Parathyroid adenoma (tissue), 2 donors: ENCODE measurements around the gene B3GNT5.

ENCODE experiments used
- H2AFZ ChIP-seq: fragments of 300-600 bp; sonication (generic); one replicate; pipeline ENCODE4 v1.7.0; 2017; ENCODE audit warnings: antibody characterized with exemption, mild to moderate bottlenecking
- H3K27ac ChIP-seq: fragments of 300-600 bp; sonication (generic); one replicate; pipeline ENCODE4 v1.7.0; 2017
- H3K27me3 ChIP-seq: fragments of 300-600 bp; sonication (generic); one replicate; pipeline ENCODE4 v1.7.0; 2017; ENCODE audit warnings: low read length; ENCODE audit not compliant: control insufficient read depth, insufficient read depth
- H3K36me3 ChIP-seq: fragments of 300-600 bp; sonication (generic); one replicate; pipeline ENCODE4 v1.7.0; 2017; ENCODE audit warnings: low read length; ENCODE audit not compliant: control insufficient read depth, insufficient read depth
- H3K4me1 ChIP-seq: fragments of 300-600 bp; sonication (generic); one replicate; pipeline ENCODE4 v1.7.0; 2017; ENCODE audit warnings: control low read depth
- H3K4me2 ChIP-seq: fragments of 300-600 bp; sonication (generic); one replicate; pipeline ENCODE4 v1.7.0; 2017; ENCODE audit warnings: low read length
- H3K4me3 ChIP-seq: fragments of 300-600 bp; sonication (generic); one replicate; pipeline ENCODE4 v1.7.0; 2017; ENCODE audit warnings: low read depth, low read length
- H3K79me2 ChIP-seq: fragments of 300-600 bp; sonication (generic); one replicate; pipeline ENCODE4 v1.7.0; 2017; ENCODE audit warnings: control low read depth
- H3K9ac ChIP-seq: fragments of 300-600 bp; sonication (generic); one replicate; pipeline ENCODE4 v1.7.0; 2017; ENCODE audit warnings: mild to moderate bottlenecking
- H3K9me3 ChIP-seq: fragments of 300-600 bp; sonication (generic); one replicate; pipeline ENCODE4 v1.7.0; 2017; ENCODE audit warnings: low read length; ENCODE audit not compliant: control insufficient read depth
- CTCF ChIP-seq: fragments of 300-600 bp; sonication (generic); IDR thresholded peaks from one replicate; pipeline ENCODE4 v1.7.0; 2017; ENCODE audit warnings: antibody characterized with exemption, mild to moderate bottlenecking
- donor health status: primary hyperparathyroidism.

Gene B3GNT5

GRCh38 chr3:183285828-183286457 lies 32.9 kb downstream of the B3GNT5 start:
- H3K4me1 ChIP-seq, result peaks cover 2% of the 10 kb centered on the region
- no peak for TF ChIP-seq CTCF
- no peaks in the 10 kb centered on the region for H3K36me3 ChIP-seq
- no peak overlapping the region for H3K27ac ChIP-seq
- no peak overlapping the region for H2AFZ ChIP-seq
- no peaks in the 10 kb centered on the region for H3K27me3 ChIP-seq
- no peaks in the 10 kb centered on the region for H3K9me3 ChIP-seq
- no peak overlapping the region for H3K9ac ChIP-seq
- no peaks in the 10 kb centered on the region for H3K79me2 ChIP-seq
- H3K4me3 ChIP-seq, result no peak overlapping the region
- no peak overlapping the region for H3K4me2 ChIP-seq

GRCh38 chr3:183287301-183287971 lies 34.4 kb downstream of the B3GNT5 start:
- no peak overlapping the region for H3K4me3 ChIP-seq
- no peak overlapping the region for H3K4me2 ChIP-seq
- peaks cover 2% of the 10 kb centered on the region for H3K4me1 ChIP-seq
- no peaks in the 10 kb centered on the region for H3K36me3 ChIP-seq
- TF ChIP-seq CTCF, result no peak
- H3K9me3 ChIP-seq, result no peaks in the 10 kb centered on the region
- no peak overlapping the region for H3K9ac ChIP-seq
- no peak overlapping the region for H2AFZ ChIP-seq
- H3K27ac ChIP-seq, result no peak overlapping the region
- no peaks in the 10 kb centered on the region for H3K79me2 ChIP-seq
- no peaks in the 10 kb centered on the region for H3K27me3 ChIP-seq

GRCh38 chr3:183288117-183288516 lies 35.1 kb downstream of the B3GNT5 start:
- Histone ChIP-seq H3K4me1 (peaks cover 2% of the 10 kb centered on the region), H3K9me3 (no peaks in the 10 kb centered on the region), H2AFZ (no peak overlapping the region), H3K4me3 (no peak overlapping the region), H3K27ac (no peak overlapping the region), H3K9ac (no peak overlapping the region), H3K4me2 (no peak overlapping the region), H3K27me3 (no peaks in the 10 kb centered on the region), H3K36me3 (no peaks in the 10 kb centered on the region), H3K79me2 (no peaks in the 10 kb centered on the region)
- TF ChIP-seq CTCF, result no peak

- Histone ChIP-seq H3K9ac (no peak overlapping the region), H3K36me3 (no peaks in the 10 kb centered on the region), H3K27ac (no peak overlapping the region), H2AFZ (no peak overlapping the region), H3K79me2 (no peaks in the 10 kb centered on the region), H3K27me3 (no peaks in the 10 kb centered on the region), H3K4me2 (no peak overlapping the region), H3K9me3 (no peaks in the 10 kb centered on the region), H3K4me1 (peaks cover 2% of the 10 kb centered on the region), H3K4me3 (no peak overlapping the region)
- no peak for TF ChIP-seq CTCF
These were observed 37.2 kb downstream of the B3GNT5 start for GRCh38 chr3:183290216-183290615.
